ENCODE data around the gene TANGO6. TPM values are rescaled to one million over a fixed set of nuclear protein-coding genes. Genes with fewer than 3 reads are reported as not detected.

The TANGO6 gene
- total RNA-seq, 1 donor from 2014 or later = 35.5 TPM

DNA sequence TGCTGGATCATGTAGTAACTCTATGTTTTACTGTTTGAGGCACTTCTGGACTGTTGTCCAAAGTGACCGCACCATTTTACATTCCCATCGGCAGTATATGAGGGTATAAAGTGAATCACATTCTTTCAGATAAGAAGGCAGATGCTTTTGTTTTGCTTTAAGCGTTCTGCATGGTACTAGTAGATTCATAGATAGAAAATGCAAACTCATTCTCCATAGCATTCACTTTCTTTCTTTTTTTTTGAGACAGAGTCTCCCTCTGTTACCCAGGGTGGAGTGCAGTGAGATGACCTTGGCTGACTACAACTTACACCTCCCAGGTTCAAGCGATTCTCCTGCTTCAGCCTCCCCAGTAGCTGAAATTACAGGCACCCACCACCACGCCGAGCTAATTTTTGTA lies 40.4 kb downstream of the TANGO6 start:
- no peaks in the 10 kb centered on the region for H3K9me3 Mint-ChIP-seq
- H3K27ac Mint-ChIP-seq = no peak overlapping the region
- no peaks in the 10 kb centered on the region for H3K27me3 Mint-ChIP-seq (ENCODE audit: insufficient read depth)
- DNase-seq (ENCODE audit: low spot score) = no peak
- no peaks in the 10 kb centered on the region for H3K4me1 Mint-ChIP-seq (ENCODE audit: low read depth)
- no peak overlapping the region for H3K4me3 Mint-ChIP-seq
- H3K36me3 Mint-ChIP-seq (ENCODE audit: low read depth) = peaks cover 10% of the 10 kb centered on the region
- intact Hi-C loops (cut with micrococcal nuclease) = no loop called here

DNA sequence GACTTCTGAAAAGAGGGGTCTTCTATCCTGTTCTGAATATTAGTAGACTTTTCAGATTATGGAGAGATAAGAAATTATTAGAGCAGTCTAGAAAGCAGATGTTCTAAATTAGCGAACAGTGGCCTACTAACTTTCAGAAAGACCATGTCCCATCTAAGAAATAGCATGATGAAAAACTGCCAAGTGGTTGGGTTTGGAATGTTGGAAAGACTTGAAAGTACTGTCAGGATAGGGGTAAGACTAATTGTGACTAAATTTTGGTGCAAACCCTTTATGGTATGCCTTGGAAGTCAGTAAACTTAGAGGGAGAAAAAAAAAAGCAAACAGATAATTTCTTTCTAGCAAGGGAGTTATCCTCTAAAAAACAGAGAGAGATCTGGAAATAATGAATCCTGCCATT lies 41.1 kb downstream of the TANGO6 start:
- intact Hi-C loops (cut with micrococcal nuclease) = no loop called here
- no peaks in the 10 kb centered on the region for H3K27me3 Mint-ChIP-seq (ENCODE audit: insufficient read depth)
- DNase-seq (ENCODE audit: low spot score) = no peak
- H3K4me3 Mint-ChIP-seq = no peak overlapping the region
- no peak overlapping the region for H3K27ac Mint-ChIP-seq
- peaks cover 10% of the 10 kb centered on the region for H3K36me3 Mint-ChIP-seq (ENCODE audit: low read depth)
- no peaks in the 10 kb centered on the region for H3K9me3 Mint-ChIP-seq
- H3K4me1 Mint-ChIP-seq (ENCODE audit: low read depth) = no peaks in the 10 kb centered on the region

DNA sequence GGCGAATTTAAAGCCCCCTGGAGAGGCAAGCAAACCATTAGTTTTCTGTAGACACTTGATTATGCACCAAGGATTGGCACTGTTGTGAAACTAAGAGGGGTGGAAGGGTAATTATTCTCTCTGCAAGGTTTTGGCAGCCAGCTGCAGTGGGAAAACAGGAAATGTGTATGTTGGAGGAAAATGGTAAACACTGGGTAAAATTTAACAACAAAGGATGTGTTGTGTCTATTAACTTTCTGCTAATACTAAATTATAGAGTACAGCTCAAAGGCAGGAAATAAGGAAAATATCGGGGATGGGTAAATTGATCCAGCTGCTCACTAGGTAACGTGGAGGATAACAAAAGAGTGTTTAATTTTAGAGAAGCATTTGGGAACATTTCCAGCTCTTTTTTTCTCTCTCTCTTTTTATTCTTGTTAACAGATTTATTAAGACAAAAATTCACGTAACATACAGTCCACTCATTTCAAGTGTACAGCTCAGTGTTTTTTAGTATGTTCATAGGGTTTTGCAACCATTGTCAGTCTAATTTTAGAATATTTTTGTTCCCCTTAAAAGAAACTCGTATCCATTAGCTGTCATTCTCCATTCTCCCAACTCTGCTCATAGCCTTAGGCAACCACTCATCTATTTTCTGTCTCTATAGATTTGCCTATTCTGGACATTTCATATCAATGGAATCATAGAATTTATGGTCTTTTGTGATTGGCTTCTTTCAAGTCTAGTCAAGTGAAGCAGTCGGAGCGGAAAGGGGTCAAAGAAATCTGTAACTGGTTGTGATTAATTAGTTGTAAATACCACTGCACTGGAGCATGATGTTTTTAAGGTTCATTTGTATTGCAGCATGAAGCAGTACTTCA lies 41.8 kb downstream of the TANGO6 start:
- Mint-ChIP-seq H3K36me3 (ENCODE audit: low read depth) (peaks cover 9% of the 10 kb centered on the region), H3K4me3 (no peak overlapping the region), H3K4me1 (ENCODE audit: low read depth) (no peaks in the 10 kb centered on the region), H3K27me3 (ENCODE audit: insufficient read depth) (no peaks in the 10 kb centered on the region), H3K9me3 (no peaks in the 10 kb centered on the region), H3K27ac (no peak overlapping the region)
- no peak for DNase-seq (ENCODE audit: low spot score)
- intact Hi-C loops (cut with micrococcal nuclease) = no loop called here

DNA sequence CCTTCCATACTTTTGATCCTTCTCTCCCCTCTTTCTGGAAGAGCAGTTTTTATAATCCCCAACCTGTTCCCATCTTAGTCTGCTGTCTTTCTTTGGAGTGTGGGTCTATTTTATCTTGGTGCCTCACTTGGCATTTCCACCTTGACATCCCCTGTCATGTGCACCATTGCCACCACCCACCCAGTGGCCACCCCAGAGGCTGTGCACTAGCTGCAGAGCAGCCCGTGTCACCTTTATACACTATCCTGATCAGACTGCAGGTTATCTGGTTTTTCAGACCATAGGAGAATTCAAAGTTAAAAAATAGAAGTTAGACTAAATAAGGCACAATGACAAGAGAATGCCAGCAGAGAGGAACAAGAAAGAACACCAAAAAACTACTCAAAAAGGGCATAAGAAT lies 43.8 kb downstream of the TANGO6 start:
- Mint-ChIP-seq H3K4me3 (no peak overlapping the region), H3K27ac (no peak overlapping the region), H3K27me3 (ENCODE audit: insufficient read depth) (no peaks in the 10 kb centered on the region), H3K4me1 (ENCODE audit: low read depth) (no peaks in the 10 kb centered on the region), H3K9me3 (no peaks in the 10 kb centered on the region), H3K36me3 (ENCODE audit: low read depth) (peaks cover 6% of the 10 kb centered on the region)
- no peak for DNase-seq (ENCODE audit: low spot score)
- intact Hi-C loops (cut with micrococcal nuclease) = no loop called here

DNA sequence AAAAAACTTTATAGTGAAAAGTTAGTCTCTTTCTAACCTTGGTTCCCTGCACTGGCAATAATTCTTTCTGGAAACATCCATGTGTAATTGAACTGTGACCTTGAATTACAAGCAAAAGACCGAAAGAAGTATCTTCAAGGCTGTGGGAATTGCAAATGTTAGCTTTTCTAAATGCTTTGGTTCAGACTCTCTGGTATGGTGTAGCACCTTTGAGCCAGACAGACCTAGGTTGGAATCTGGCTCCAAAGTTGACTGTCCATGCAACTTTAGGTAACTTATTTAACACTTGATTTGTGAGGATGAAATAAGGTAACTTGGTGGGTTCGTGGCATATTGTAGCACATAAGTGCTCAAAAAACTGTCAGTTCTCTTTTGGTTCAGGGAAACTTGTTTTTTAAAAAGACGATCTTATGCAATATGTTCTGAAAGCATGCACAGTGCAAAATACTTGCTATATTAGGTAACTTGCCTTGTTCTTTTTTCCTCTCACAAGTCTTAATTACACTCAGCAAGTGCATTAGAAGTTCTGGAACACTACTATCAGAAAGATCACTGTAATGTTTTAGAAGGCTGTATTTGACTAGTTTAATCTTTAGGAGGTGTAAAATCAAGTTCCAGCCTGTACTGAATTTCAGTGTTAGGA lies 46.3 kb downstream of the TANGO6 start:
- no peaks in the 10 kb centered on the region for H3K4me1 Mint-ChIP-seq (ENCODE audit: low read depth)
- H3K27me3 Mint-ChIP-seq (ENCODE audit: insufficient read depth) = no peaks in the 10 kb centered on the region
- no peaks in the 10 kb centered on the region for H3K9me3 Mint-ChIP-seq
- H3K4me3 Mint-ChIP-seq = no peak overlapping the region
- intact Hi-C loops (cut with micrococcal nuclease) = no loop called here
- DNase-seq (ENCODE audit: low spot score) = no peak
- H3K27ac Mint-ChIP-seq = no peak overlapping the region
- peaks cover 1% of the 10 kb centered on the region for H3K36me3 Mint-ChIP-seq (ENCODE audit: low read depth)

DNA sequence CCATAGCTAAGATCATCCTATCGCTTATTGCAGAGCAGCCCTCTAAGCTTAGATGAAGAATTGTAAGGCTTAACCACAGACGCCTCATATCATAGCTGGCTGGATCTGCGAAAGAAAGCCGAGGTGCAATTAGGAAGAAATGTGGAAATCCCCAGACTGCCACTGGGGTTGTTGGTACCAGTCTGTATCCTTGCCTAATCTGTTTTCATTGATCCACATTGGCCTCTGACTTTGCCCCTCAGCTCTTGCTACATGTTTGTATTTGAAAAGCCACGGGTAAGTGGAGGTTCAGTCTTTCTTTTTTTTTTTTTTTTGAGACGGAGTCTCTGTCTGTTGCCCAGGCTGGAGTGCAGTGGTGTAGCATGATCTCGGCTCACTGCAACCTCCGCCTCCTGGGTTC lies 48.9 kb downstream of the TANGO6 start:
- no peaks in the 10 kb centered on the region for H3K27me3 Mint-ChIP-seq (ENCODE audit: insufficient read depth)
- H3K4me3 Mint-ChIP-seq = no peak overlapping the region
- H3K27ac Mint-ChIP-seq = no peak overlapping the region
- intact Hi-C loops (cut with micrococcal nuclease) = no loop called here
- no peaks in the 10 kb centered on the region for H3K4me1 Mint-ChIP-seq (ENCODE audit: low read depth)
- no peaks in the 10 kb centered on the region for H3K36me3 Mint-ChIP-seq (ENCODE audit: low read depth)
- no peak for DNase-seq (ENCODE audit: low spot score)
- H3K9me3 Mint-ChIP-seq = no peaks in the 10 kb centered on the region

DNA sequence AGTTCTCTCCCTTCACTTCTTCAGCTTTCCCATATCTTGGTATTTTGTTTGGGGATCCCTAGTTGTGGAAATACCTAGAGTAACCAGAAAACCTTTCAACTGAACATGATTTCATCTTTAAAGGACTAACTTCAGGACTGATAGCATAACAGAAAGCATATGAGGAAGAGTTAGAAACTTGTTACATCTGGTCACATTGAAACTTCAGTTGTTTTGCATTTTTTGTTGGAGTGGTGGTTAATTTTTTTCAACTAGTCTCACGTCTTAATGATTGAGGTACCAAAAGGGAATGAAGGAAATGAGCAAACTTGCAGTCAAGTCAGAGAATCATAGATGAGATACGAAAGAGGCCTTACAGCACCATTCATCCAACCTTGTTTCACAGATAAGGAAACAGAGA lies 49.6 kb downstream of the TANGO6 start:
- H3K27ac Mint-ChIP-seq = no peak overlapping the region

DNA sequence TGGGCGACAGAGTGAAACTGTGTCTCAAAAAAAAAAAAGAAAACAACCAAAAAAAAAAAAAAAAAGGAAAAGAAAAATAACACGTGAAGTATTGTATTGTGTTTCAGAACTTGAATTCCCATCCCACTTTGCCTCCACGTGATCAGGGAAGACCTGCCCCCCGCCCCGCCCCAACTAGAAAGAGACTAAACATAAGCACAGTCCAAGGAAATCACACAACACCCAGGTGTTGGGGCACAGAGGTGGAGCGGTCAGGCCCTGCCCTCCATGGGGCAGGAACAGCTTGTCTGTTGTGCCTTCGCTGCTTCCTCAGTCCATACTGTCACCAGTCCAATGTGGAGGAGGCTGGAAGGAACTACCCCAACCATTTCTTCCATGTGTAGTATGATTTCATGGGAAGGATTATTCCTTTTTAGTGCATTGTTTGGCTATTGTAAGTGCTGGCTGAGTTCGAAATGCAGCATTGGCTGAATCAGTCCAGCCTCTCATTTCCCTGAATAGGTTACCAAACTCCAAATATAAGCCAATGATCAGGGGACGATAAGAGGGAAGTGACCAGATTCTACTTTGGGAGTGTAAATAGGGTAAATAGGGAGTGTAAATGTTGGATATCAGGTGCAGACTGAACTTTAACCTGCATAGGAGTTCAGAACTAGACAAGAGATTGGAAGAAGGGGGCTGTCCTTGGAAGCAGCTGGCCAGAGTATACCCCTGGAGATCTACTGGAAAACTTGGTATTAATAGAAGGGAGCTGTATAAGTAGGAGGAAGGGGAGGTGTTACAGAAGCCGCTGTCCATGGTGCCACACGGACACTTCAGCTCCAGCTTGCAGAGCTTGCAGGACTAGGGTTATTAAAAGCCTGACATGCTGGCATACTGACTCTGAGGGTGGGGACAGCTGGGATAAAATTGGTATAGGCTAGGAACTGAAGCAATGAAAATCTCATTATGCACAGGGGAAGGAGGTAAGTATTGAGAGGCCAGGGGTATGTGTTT lies 50.7 kb downstream of the TANGO6 start:
- H3K36me3 Mint-ChIP-seq (ENCODE audit: low read depth) = no peaks in the 10 kb centered on the region
- H3K27ac Mint-ChIP-seq = no peak overlapping the region
- DNase-seq (ENCODE audit: low spot score) = no peak
- H3K4me3 Mint-ChIP-seq = no peak overlapping the region
- intact Hi-C loops (cut with micrococcal nuclease) = no loop called here
- H3K9me3 Mint-ChIP-seq = no peaks in the 10 kb centered on the region
- no peaks in the 10 kb centered on the region for H3K4me1 Mint-ChIP-seq (ENCODE audit: low read depth)
- no peaks in the 10 kb centered on the region for H3K27me3 Mint-ChIP-seq (ENCODE audit: insufficient read depth)

More for the DNA sequence above, 49.6 kb downstream of the TANGO6 start:
- H3K4me3 Mint-ChIP-seq = no peak overlapping the region
- no peak for DNase-seq (ENCODE audit: low spot score)
- no peaks in the 10 kb centered on the region for H3K36me3 Mint-ChIP-seq (ENCODE audit: low read depth)
- intact Hi-C loops (cut with micrococcal nuclease) = no loop called here
- H3K27me3 Mint-ChIP-seq (ENCODE audit: insufficient read depth) = no peaks in the 10 kb centered on the region
- H3K9me3 Mint-ChIP-seq = no peaks in the 10 kb centered on the region
- no peaks in the 10 kb centered on the region for H3K4me1 Mint-ChIP-seq (ENCODE audit: low read depth)

DNA sequence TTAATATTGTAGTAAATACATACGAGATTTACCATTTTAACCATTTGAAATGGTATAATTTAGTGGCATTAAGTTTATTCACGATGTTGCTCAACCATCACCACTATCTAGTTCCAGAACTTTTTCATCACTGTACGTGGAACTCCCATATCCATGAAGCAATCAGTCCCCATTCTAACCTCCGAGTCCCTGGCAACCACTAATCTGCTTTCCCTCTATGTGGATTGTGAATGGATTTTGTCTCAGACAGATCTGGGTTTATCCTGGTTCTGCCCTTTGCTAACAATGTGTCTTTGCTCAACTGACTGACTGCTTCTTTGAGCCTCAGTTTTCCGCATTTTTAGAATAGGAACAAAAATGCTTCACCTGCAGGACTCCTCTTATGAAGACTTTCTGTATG lies 51.4 kb downstream of the TANGO6 start:
- H3K27ac Mint-ChIP-seq = no peak overlapping the region
- H3K4me1 Mint-ChIP-seq (ENCODE audit: low read depth) = no peaks in the 10 kb centered on the region
- no peak overlapping the region for H3K4me3 Mint-ChIP-seq
- intact Hi-C loops (cut with micrococcal nuclease) = no loop called here
- no peaks in the 10 kb centered on the region for H3K9me3 Mint-ChIP-seq
- H3K36me3 Mint-ChIP-seq (ENCODE audit: low read depth) = no peaks in the 10 kb centered on the region
- no peak for DNase-seq (ENCODE audit: low spot score)
- H3K27me3 Mint-ChIP-seq (ENCODE audit: insufficient read depth) = no peaks in the 10 kb centered on the region

DNA sequence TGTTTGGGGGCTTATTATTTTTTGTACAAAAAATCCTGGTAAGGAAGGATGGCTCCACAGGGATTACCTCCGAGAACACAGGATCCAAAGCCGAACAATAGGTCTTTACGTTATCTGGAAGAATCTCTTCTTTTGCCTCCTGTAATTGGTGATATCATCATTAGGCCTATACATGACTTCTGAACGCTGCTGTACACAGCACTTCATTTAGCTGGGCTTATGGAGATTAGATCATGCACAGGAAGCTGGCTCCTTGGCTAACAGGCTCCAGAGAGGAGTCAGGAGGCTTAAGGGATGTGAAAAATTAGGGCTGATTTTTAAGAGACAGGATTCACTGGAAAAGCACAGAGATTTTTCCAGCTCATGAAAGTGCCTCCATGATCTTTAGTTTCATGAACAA lies 54.7 kb downstream of the TANGO6 start:
- Mint-ChIP-seq H3K9me3 (no peaks in the 10 kb centered on the region), H3K36me3 (ENCODE audit: low read depth) (peaks cover 6% of the 10 kb centered on the region), H3K4me3 (no peak overlapping the region), H3K4me1 (ENCODE audit: low read depth) (no peaks in the 10 kb centered on the region), H3K27me3 (ENCODE audit: insufficient read depth) (no peaks in the 10 kb centered on the region), H3K27ac (no peak overlapping the region)
- intact Hi-C loops (cut with micrococcal nuclease) = no loop called here
- DNase-seq (ENCODE audit: low spot score) = no peak

DNA sequence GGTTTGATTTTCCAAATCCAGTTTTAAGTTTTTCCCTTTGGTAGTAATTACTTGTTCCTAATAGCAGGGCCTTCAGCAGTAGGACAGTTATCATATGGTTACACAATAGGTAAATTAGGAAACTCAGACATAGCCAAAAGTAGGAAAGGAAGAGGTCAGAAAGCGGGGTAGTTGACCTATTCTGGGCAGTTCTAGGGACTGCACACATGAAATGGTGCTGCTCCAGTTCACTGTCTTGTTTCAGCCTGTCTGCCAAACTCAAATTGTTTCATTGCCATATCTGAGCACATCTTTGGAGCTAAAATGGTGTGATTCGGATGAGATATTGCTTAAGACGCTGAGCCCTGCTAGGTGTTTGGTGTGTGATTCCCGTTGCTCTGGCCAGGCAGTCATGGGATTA lies 56.7 kb downstream of the TANGO6 start:
- Mint-ChIP-seq H3K4me3 (no peak overlapping the region), H3K27ac (no peak overlapping the region), H3K9me3 (no peaks in the 10 kb centered on the region), H3K36me3 (ENCODE audit: low read depth) (peaks cover 6% of the 10 kb centered on the region), H3K27me3 (ENCODE audit: insufficient read depth) (no peaks in the 10 kb centered on the region), H3K4me1 (ENCODE audit: low read depth) (no peaks in the 10 kb centered on the region)
- intact Hi-C loops (cut with micrococcal nuclease) = no loop called here
- no peak for DNase-seq (ENCODE audit: low spot score)

DNA sequence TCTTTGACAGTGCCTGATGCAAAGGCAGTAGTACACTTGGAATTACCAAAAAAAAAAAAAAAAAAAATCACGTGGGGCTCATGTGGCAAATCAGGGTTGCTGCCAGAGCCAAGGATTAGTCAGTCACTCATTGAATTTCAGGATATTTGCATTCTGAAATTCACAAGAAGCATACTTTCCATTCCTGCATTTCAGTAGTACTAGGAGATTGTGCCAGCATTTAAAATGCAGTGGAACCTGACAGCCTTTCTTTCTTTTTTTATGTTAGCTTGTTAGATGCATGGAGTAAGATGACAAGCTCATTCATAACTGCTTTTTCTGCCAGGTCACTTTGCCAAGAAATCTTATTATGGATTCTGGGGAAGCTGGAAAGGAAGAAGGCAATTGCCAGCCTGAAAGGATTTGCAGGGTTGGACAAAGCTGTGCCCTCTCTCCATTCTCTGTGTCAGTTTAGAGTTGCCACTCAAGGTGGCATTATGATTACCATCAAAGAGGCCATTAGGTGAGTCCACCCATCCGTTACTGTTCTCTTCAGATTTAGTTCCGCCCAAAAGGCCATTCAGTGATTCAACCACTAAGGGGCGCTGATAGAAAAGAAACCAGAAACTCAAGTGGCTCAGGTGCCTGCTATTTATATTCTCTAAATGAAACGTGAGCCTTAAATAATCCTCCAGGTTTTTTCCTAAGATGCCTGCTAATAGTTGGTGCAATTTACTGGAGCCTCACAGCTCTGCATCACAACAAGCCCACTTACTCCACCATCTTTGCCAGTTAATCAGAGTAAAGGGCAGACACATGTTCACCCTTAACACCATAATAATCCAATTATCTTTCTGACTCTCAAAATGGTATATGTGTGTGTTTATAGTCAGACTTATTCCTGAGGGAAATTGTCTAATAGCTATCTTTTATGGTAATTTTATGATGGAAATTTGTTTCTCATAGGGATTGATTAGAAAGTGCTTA lies 59.0 kb downstream of the TANGO6 start:
- Mint-ChIP-seq H3K27ac (no peak overlapping the region), H3K9me3 (no peaks in the 10 kb centered on the region), H3K4me3 (no peak overlapping the region), H3K36me3 (ENCODE audit: low read depth) (peaks cover 7% of the 10 kb centered on the region), H3K27me3 (ENCODE audit: insufficient read depth) (no peaks in the 10 kb centered on the region), H3K4me1 (ENCODE audit: low read depth) (no peaks in the 10 kb centered on the region)
- intact Hi-C loops (cut with micrococcal nuclease) = loop anchor here (1.0 kb wide), 1 partner anchor 222 kb away; no protein-coding TSS in a partner anchor
- no peak for DNase-seq (ENCODE audit: low spot score)

All from activated T-helper 1 cell treated with anti-CD3 and anti-CD28 coated beads, Interleukin-12 subunit alpha, Interleukin-12 subunit beta, Interleukin-2, Interleukin-4 antibody, amounts not matched to agents 30 ng/mL and 10 ng/mL and 1 ng/mL, durations not matched to agents 14 hours and 24 hours and 36 hours (primary cell).